ENCODE results near the gene GALNT13.

Gene GALNT13

GRCh38 chr2:154029504-154029903, 157.8 kb downstream of the GALNT13 start:
- no peaks in the 10 kb centered on the region for H3K27me3 ChIP-seq (replicated peaks; ENCODE audit: control insufficient read depth, insufficient read depth, low read length)
- H3K9me3 ChIP-seq (ENCODE audit: control insufficient read depth, low read length), result no peaks in the 10 kb centered on the region
- H3K4me3 ChIP-seq (ENCODE audit: low read length), result no peak overlapping the region

GRCh38 chr2:154032220-154032619, 160.5 kb downstream of the GALNT13 start:
- H3K4me1 ChIP-seq (ENCODE audit: control insufficient read depth, insufficient read depth, low read length), result no peaks in the 10 kb centered on the region

More at GRCh38 chr2:154029504-154029903, 157.8 kb downstream of the GALNT13 start:
- Histone ChIP-seq H3K36me3 (ENCODE audit: control insufficient read depth, insufficient read depth, low read length, severe bottlenecking) (no peaks in the 10 kb centered on the region), H3K9ac (ENCODE audit: low read length) (no peak overlapping the region), H3K4me1 (ENCODE audit: control insufficient read depth, insufficient read depth, low read length) (no peaks in the 10 kb centered on the region)
- DNase-seq (ENCODE audit: low read depth), result no peak

GRCh38 chr2:154046493-154046892, 174.8 kb downstream of the GALNT13 start:
- Histone ChIP-seq H3K4me3 (ENCODE audit: low read length) (no peak overlapping the region), H3K4me1 (ENCODE audit: control insufficient read depth, insufficient read depth, low read length) (no peaks in the 10 kb centered on the region), H3K9ac (ENCODE audit: low read length) (no peak overlapping the region), H3K36me3 (ENCODE audit: control insufficient read depth, insufficient read depth, low read length, severe bottlenecking) (no peaks in the 10 kb centered on the region), H3K9me3 (ENCODE audit: control insufficient read depth, low read length) (no peaks in the 10 kb centered on the region), H3K27me3 (replicated peaks; ENCODE audit: control insufficient read depth, insufficient read depth, low read length) (no peaks in the 10 kb centered on the region)
- no peak for DNase-seq (ENCODE audit: low read depth)

More at GRCh38 chr2:154032220-154032619, 160.5 kb downstream of the GALNT13 start:
- Histone ChIP-seq H3K36me3 (ENCODE audit: control insufficient read depth, insufficient read depth, low read length, severe bottlenecking) (no peaks in the 10 kb centered on the region), H3K9ac (ENCODE audit: low read length) (no peak overlapping the region), H3K9me3 (ENCODE audit: control insufficient read depth, low read length) (no peaks in the 10 kb centered on the region), H3K27me3 (replicated peaks; ENCODE audit: control insufficient read depth, insufficient read depth, low read length) (no peaks in the 10 kb centered on the region), H3K4me3 (ENCODE audit: low read length) (no peak overlapping the region)
- DNase-seq (ENCODE audit: low read depth), result no peak

- Histone ChIP-seq H3K4me1 (ENCODE audit: control insufficient read depth, insufficient read depth, low read length) (no peaks in the 10 kb centered on the region), H3K4me3 (ENCODE audit: low read length) (no peak overlapping the region), H3K27me3 (replicated peaks; ENCODE audit: control insufficient read depth, insufficient read depth, low read length) (no peaks in the 10 kb centered on the region), H3K36me3 (ENCODE audit: control insufficient read depth, insufficient read depth, low read length, severe bottlenecking) (no peaks in the 10 kb centered on the region), H3K9ac (ENCODE audit: low read length) (no peak overlapping the region), H3K9me3 (ENCODE audit: control insufficient read depth, low read length) (no peaks in the 10 kb centered on the region)
- no peak for DNase-seq (ENCODE audit: low read depth)
These were observed 177.2 kb downstream of the GALNT13 start for GRCh38 chr2:154048905-154049304.

GRCh38 chr2:154049561-154049960, 177.8 kb downstream of the GALNT13 start:
- no peak for DNase-seq (ENCODE audit: low read depth)
- no peaks in the 10 kb centered on the region for H3K27me3 ChIP-seq (replicated peaks; ENCODE audit: control insufficient read depth, insufficient read depth, low read length)
- no peak overlapping the region for H3K9ac ChIP-seq (ENCODE audit: low read length)
- H3K9me3 ChIP-seq (ENCODE audit: control insufficient read depth, low read length), result no peaks in the 10 kb centered on the region
- H3K36me3 ChIP-seq (ENCODE audit: control insufficient read depth, insufficient read depth, low read length, severe bottlenecking), result no peaks in the 10 kb centered on the region
- no peak overlapping the region for H3K4me3 ChIP-seq (ENCODE audit: low read length)
- H3K4me1 ChIP-seq (ENCODE audit: control insufficient read depth, insufficient read depth, low read length), result no peaks in the 10 kb centered on the region

- no peaks in the 10 kb centered on the region for H3K27me3 ChIP-seq (replicated peaks; ENCODE audit: control insufficient read depth, insufficient read depth, low read length)
- H3K9me3 ChIP-seq (ENCODE audit: control insufficient read depth, low read length), result peaks cover 26% of the 10 kb centered on the region
- no peak for DNase-seq (ENCODE audit: low read depth)
- H3K9ac ChIP-seq (ENCODE audit: low read length), result no peak overlapping the region
- H3K36me3 ChIP-seq (ENCODE audit: control insufficient read depth, insufficient read depth, low read length, severe bottlenecking), result no peaks in the 10 kb centered on the region
- no peak overlapping the region for H3K4me3 ChIP-seq (ENCODE audit: low read length)
- H3K4me1 ChIP-seq (ENCODE audit: control insufficient read depth, insufficient read depth, low read length), result no peaks in the 10 kb centered on the region
These were observed 195.4 kb downstream of the GALNT13 start for GRCh38 chr2:154067124-154067523.

- Histone ChIP-seq H3K9me3 (ENCODE audit: control insufficient read depth, low read length) (no peaks in the 10 kb centered on the region), H3K4me3 (ENCODE audit: low read length) (no peak overlapping the region), H3K4me1 (ENCODE audit: control insufficient read depth, insufficient read depth, low read length) (no peaks in the 10 kb centered on the region), H3K27me3 (replicated peaks; ENCODE audit: control insufficient read depth, insufficient read depth, low read length) (no peaks in the 10 kb centered on the region), H3K36me3 (ENCODE audit: control insufficient read depth, insufficient read depth, low read length, severe bottlenecking) (no peaks in the 10 kb centered on the region), H3K9ac (ENCODE audit: low read length) (no peak overlapping the region)
- no peak for DNase-seq (ENCODE audit: low read depth)
These were observed 207.2 kb downstream of the GALNT13 start for GRCh38 chr2:154078926-154079325.

- no peak overlapping the region for H3K9ac ChIP-seq (ENCODE audit: low read length)
- no peaks in the 10 kb centered on the region for H3K36me3 ChIP-seq (ENCODE audit: control insufficient read depth, insufficient read depth, low read length, severe bottlenecking)
- H3K4me1 ChIP-seq (ENCODE audit: control insufficient read depth, insufficient read depth, low read length), result no peaks in the 10 kb centered on the region
- no peaks in the 10 kb centered on the region for H3K9me3 ChIP-seq (ENCODE audit: control insufficient read depth, low read length)
- DNase-seq (ENCODE audit: low read depth), result no peak
- H3K4me3 ChIP-seq (ENCODE audit: low read length), result no peak overlapping the region
- H3K27me3 ChIP-seq (replicated peaks; ENCODE audit: control insufficient read depth, insufficient read depth, low read length), result no peaks in the 10 kb centered on the region
These were observed 220.8 kb downstream of the GALNT13 start for GRCh38 chr2:154092571-154092970.

GRCh38 chr2:154093856-154094255, 222.1 kb downstream of the GALNT13 start:
- H3K4me1 ChIP-seq (ENCODE audit: control insufficient read depth, insufficient read depth, low read length), result no peaks in the 10 kb centered on the region
- H3K9ac ChIP-seq (ENCODE audit: low read length), result no peak overlapping the region
- no peaks in the 10 kb centered on the region for H3K9me3 ChIP-seq (ENCODE audit: control insufficient read depth, low read length)
- H3K27me3 ChIP-seq (replicated peaks; ENCODE audit: control insufficient read depth, insufficient read depth, low read length), result no peaks in the 10 kb centered on the region
- H3K4me3 ChIP-seq (ENCODE audit: low read length), result no peak overlapping the region
- no peak for DNase-seq (ENCODE audit: low read depth)
- H3K36me3 ChIP-seq (ENCODE audit: control insufficient read depth, insufficient read depth, low read length, severe bottlenecking), result no peaks in the 10 kb centered on the region

- Histone ChIP-seq H3K9ac (ENCODE audit: low read length) (no peak overlapping the region), H3K9me3 (ENCODE audit: control insufficient read depth, low read length) (peaks cover 4% of the 10 kb centered on the region), H3K36me3 (ENCODE audit: control insufficient read depth, insufficient read depth, low read length, severe bottlenecking) (no peaks in the 10 kb centered on the region), H3K4me1 (ENCODE audit: control insufficient read depth, insufficient read depth, low read length) (no peaks in the 10 kb centered on the region), H3K27me3 (replicated peaks; ENCODE audit: control insufficient read depth, insufficient read depth, low read length) (no peaks in the 10 kb centered on the region), H3K4me3 (ENCODE audit: low read length) (no peak overlapping the region)
- DNase-seq (ENCODE audit: low read depth), result no peak
These were observed 226.2 kb downstream of the GALNT13 start for GRCh38 chr2:154097833-154098398.

GRCh38 chr2:154120706-154121105, 249.0 kb downstream of the GALNT13 start:
- Histone ChIP-seq H3K4me3 (ENCODE audit: low read length) (no peak overlapping the region), H3K27me3 (replicated peaks; ENCODE audit: control insufficient read depth, insufficient read depth, low read length) (no peaks in the 10 kb centered on the region), H3K36me3 (ENCODE audit: control insufficient read depth, insufficient read depth, low read length, severe bottlenecking) (no peaks in the 10 kb centered on the region), H3K4me1 (ENCODE audit: control insufficient read depth, insufficient read depth, low read length) (peaks cover 1% of the 10 kb centered on the region), H3K9me3 (ENCODE audit: control insufficient read depth, low read length) (peaks cover 23% of the 10 kb centered on the region), H3K9ac (ENCODE audit: low read length) (no peak overlapping the region)
- DNase-seq (ENCODE audit: low read depth), result no peak

GRCh38 chr2:154125891-154126290, 254.2 kb downstream of the GALNT13 start:
- Histone ChIP-seq H3K4me3 (ENCODE audit: low read length) (no peak overlapping the region), H3K36me3 (ENCODE audit: control insufficient read depth, insufficient read depth, low read length, severe bottlenecking) (no peaks in the 10 kb centered on the region), H3K27me3 (replicated peaks; ENCODE audit: control insufficient read depth, insufficient read depth, low read length) (no peaks in the 10 kb centered on the region), H3K9ac (ENCODE audit: low read length) (no peak overlapping the region), H3K4me1 (ENCODE audit: control insufficient read depth, insufficient read depth, low read length) (peaks cover 3% of the 10 kb centered on the region), H3K9me3 (ENCODE audit: control insufficient read depth, low read length) (no peaks in the 10 kb centered on the region)
- DNase-seq (ENCODE audit: low read depth), result peak; percentile 0
